Stimulated activated naive CD8-positive, alpha-beta T cell treated with anti-CD3 and anti-CD28 coated beads, Interleukin-15, Interleukin-2, amounts not matched to agents 100 U/mL and 50 U/mL, for 24 hours (primary cell): ENCODE data around the gene CD3E.
"Not testable (repeated sequence)": the region's sequence is repeated elsewhere in the genome, so short reads cannot be mapped to it uniquely, and the experiment has no call there.

Experiments
- ATAC-seq: fragments of 150-1000 bp; cut with Tn5 transposase; one replicate; pipeline ENCODE4 v1.10.0; 2021
- DNase-seq: peaks from one replicate; pipeline ENCODE4 v3.0.0; 2021

The CD3E gene

DNA sequence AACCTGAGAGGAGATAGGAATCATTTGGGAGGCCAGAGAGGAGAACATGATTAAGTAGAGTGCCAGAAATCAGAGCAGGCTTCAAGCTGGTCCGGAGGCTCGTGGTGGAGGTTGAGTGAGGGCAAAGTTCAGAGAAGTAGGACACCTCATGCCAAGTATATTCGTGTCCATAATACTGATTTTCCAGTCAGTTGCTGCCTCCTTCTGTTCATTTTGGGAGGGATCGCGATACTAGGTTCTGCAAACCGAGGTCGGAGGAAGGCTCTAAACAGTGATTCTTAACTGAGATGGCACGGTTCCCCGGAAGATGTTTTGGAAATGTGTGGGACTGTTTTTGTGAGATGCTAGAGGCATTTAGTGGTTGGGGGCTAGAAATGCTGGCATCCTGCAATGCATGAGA is 13.6 kb upstream of the CD3E start:
- ATAC-seq: peak; percentile 58
- DNase-seq: peak; percentile 34

- no peak for ATAC-seq
- no peak for DNase-seq
Measured at GRCh38 chr11:118291477-118292135, 12.9 kb upstream of the CD3E start.

- ATAC-seq: no peak
- no peak for DNase-seq
Measured at GRCh38 chr11:118294053-118294452, 10.5 kb upstream of the CD3E start.

GRCh38 chr11:118295199-118295598 is 9.3 kb upstream of the CD3E start:
- ATAC-seq: no peak
- no peak for DNase-seq

DNA sequence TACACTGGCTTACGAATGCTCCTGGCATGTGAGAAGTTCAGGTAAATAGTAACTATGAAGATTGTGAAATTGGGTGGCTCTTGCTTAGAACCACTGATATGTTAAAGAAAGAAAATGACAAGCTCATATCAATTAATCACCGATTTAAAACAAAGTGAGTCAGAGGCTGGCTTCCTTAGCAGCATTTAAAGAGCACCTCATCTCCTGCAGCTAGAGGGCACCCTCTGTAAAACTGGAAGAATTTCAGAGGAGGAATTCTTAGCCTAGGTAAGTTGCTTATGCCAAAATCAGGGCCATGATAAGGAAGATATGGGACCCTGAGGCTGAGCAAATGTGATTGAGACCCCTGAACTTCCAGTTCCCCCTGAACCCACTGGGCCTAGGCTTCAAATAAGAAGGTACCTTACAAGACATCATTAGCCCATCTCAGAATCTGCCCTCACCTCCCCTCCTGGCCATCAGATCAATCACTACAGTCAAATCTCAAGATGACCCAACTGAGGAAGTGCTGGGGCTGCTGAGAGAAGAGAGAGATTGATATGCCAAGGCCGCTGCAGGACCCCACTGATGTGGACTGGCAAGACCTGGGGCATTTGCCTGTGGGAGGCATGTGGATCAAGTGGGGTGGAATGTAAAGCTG is 8.6 kb upstream of the CD3E start:
- peak; percentile 76 for ATAC-seq
- DNase-seq: peak; percentile 33

GRCh38 chr11:118301600-118302195 is 2.8 kb upstream of the CD3E start:
- DNase-seq: no peak
- no peak for ATAC-seq

GRCh38 chr11:118304227-118304567 is 333 bp upstream of the CD3E start:
- no peak for DNase-seq
- ATAC-seq: peak; percentile 24

DNA sequence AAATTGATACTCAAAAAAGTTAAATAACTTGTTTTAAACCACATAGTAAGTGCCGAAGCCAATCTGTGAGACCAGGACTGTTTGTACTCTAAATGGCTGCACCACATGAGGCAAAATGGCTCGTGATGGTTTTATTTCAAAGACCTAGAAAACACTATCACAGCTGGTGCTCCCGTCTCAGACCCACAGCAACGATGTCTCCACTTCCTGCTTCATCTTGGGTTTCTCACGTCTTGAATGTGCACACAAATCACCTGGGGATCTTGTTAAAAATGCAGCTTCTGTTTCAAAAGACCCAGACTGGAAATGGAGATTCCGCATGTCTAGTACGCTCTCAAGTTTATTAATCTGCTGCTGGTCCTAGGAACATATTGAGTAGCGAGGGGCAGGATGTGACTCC is 1.2 kb downstream of the CD3E start:
- DNase-seq: no peak
- no peak for ATAC-seq

GRCh38 chr11:118306556-118306955 is 2.0 kb downstream of the CD3E start:
- peak; percentile 72 for ATAC-seq
- peak; percentile 63 for DNase-seq

GRCh38 chr11:118308995-118309528 is 4.5 kb downstream of the CD3E start:
- DNase-seq: not testable (repeated sequence)
- ATAC-seq: peak; percentile 41

GRCh38 chr11:118310271-118310670 is 5.7 kb downstream of the CD3E start:
- ATAC-seq (no peak), DNase-seq (no peak)

DNA sequence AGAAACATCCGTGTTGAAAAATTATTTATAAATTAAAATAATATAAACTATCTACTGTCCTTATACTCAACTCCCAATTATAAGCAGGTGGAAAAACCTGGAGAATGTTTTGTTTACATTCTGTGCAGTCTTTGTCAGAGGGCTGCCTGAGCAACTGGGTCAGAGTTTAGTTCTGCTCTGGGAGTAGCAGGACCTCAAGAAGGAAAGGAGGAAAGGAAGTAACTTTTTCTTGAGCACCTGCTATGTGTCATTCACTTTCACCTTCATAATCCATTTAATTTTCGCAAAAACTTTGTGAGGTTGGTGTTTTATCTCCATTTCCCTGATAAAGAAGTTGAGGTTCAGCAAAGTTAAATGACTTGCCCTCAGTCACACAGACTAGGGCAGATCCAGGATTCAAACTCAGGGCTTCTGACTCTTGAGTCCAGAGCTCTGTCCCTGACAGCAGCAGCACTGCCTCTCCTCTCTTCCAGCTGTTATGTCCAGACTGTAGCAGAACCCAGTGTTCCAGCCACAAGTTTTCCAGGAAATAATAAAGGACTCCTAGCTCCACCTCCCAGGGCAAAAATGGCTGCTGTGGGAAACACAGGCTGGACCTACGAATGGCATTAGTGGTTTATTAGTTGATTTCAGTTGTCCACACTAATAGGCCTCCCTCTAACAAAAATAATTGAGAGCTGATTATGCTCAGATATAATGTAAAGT is 6.4 kb downstream of the CD3E start:
- ATAC-seq (no peak), DNase-seq (no peak)

DNA sequence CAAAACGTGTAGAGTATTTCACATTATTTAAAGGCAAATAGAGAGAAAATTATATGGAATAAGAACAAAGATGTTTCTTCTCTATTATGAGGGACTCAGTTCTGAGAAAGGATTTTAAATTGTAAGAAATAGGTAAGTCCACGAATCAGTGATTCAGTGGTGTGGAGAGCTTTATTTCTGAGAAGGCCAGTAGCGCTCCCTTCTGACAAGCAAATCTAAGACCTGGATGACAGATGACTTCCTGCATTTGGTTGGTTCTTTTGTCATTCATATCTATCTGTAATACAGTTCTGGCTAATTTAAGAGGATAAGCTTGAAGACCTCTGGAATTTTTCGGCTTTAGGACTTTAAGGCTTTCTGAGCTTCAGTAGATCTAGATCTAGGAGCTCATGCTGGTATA is 7.0 kb downstream of the CD3E start:
- ATAC-seq: no peak
- no peak for DNase-seq

GRCh38 chr11:118312328-118312727 is 7.8 kb downstream of the CD3E start:
- DNase-seq (no peak), ATAC-seq (no peak)

DNA sequence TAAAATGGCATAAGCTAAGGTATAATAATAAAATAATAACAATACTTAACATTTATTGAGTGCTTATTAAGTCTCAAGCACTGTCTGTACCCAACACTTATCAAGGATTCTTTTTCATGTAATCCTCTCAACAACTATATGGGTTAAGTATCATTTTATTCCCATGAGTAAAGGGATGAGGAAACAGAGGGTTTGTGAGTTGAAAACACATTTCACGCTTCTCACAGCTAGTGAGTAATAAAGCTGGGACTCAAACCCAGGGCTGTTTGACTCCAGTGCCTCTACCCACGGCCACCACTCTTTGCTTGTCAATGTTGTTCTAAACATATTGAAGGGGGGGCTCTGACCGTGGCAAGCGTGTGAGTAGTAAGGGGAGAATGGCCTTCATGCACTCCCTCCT is 8.7 kb downstream of the CD3E start:
- ATAC-seq: no peak
- DNase-seq: no peak

DNA sequence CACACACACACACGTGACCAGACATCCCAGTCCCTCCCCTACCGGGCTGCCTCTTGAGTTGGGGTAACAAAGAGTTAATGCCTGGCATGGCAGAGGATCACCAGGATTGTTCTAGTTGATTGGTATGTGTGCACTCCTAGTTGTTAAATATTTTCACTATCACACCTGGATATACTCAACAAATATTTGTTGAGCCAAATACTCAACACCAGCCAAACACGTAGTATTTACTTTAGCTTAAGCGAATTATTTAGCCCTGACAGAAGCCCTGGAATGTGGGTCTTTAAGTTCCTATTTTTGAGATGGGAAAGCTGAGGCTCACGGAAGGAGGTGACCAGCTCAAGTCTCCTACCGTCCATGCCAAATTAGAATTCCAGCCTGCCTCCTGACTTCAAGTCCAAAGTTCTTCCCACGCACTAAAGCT is 10.5 kb downstream of the CD3E start:
- ATAC-seq: no peak

DNA sequence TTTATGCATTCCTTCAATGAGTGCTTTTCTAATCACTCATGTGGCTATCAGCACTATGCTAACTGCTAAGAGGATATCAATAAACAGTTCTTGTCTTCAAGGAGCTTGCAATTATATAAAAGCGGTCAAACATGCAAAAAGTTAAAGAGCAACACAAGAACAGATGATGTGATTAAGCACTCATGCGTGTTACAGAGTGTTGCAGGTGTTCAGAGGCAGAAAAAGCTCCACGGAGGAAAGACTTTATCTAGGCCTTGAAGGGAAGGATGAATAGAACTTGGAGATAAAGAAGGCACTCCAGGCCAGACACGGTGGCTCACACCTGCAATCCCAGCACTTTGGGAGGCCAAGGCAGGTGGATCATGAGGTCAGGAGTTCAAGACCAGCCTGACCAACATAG is 13.6 kb downstream of the CD3E start:
- no peak for ATAC-seq
- DNase-seq: no peak

More for the DNA sequence above, 10.5 kb downstream of the CD3E start:
- no peak for DNase-seq

DNA sequence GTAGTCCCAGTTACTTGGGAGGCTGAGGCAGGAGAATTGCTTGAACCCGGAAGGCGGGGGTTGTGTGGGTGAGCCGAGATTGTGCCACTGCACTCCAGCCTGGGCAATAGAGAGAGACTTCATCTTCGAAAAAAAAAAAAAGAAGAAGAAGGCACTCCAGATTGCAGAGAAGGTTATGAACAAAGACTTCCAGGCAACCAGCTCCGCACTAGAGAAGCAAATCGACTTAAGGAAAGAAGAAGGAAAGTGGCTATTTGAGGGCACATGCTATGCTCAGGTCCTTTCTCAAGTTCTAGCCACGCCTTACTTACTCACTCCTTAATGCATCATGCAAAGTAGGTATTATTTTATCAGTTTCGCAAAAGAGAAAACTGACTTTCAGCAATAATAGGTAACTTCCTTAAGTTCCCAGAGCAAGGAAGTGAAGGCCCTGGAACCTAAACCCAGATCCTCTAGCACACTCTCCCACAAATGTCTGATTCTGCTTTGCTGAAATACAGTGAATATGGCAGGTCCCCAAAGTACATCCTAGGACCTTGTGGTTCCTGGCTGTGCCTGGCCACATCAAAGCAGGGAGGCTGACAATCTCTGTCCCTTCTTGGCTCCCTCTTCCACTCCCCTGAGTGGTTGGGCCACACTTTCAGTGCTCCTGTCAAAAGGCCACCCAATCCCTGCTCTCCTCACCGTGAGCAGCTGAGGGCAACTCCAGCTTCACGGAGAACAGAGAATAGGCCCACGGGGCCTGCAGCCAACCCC is 14.2 kb downstream of the CD3E start:
- ATAC-seq (no peak), DNase-seq (no peak)

DNA sequence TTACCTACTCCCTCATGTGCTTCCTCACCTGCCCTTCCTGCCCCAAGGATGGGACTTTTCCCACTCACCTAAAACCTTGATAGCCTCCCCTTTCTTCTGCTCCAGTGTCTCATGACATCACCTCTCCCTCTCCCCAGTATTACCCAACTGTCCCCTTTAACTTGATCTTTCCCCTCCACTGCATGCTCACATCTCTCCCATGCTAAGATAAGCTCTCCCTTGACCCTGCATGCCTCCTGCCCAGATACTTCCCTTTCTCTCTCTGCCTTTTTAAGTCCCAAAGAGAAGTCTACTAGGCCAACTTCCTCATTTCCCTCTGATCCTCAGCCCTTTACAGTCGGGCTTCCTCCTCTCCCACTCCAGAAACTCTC is 14.8 kb downstream of the CD3E start:
- no peak for DNase-seq
- ATAC-seq: no peak

DNA sequence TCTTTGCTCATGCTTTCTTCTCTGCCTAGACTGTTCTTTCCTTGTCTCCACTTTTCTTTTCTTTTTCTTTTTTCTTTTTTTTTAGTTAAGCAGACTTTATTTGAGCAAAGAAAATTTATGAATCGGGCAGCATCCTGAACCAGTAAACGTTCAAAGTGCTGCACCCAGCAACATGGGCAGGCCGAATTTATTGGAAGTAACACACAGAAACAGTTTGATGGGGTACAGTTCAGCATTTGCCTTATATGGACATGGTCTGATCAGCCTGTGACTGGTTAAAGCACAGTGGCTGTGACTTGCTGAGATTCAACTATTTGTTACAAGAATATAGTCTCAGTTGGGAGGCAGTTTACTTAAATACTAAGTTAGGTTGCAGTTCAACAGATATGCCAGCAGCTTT is 16.0 kb downstream of the CD3E start:
- no peak for DNase-seq
- no peak for ATAC-seq

- DNase-seq (no peak), ATAC-seq (no peak)
Measured at GRCh38 chr11:118321386-118322082, 17.0 kb downstream of the CD3E start.

DNA sequence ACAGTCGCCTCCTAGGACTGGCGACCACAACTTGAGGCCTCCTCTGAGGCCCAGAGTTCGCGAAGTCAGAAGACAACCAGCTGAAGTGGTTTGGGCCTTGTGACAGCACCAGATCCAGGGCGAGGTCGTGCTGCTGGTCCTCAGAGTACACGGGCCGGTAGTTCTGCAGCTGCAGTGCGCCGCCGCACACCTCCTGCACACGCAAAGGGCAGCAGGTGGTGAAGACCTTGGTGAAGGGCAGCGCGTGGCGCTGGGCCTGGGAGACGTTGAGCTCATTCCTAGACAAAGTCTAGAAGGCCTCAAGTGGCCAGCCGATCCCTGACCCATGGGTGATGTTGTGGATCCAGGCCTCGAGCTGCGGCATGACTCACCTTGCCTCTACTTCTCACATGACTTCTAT is 18.2 kb downstream of the CD3E start:
- DNase-seq (no peak), ATAC-seq (no peak)
